AG04450 (cell line): Measurements from ENCODE around the gene BMP7. TPM values are rescaled to one million over a fixed set of nuclear protein-coding genes. Genes with fewer than 3 reads are reported as not detected.

Source experiments
- CTCF ChIA-PET: fragments of 300-600, 350-600 bp; formaldehyde crosslinking; extraction: SDS; loops from one replicate; lab custom pipeline; 2022; ENCODE audit warnings: antibody characterized with exemption, inconsistent platforms; lab: Charles Lee
- POLR2A ChIA-PET: fragments of 350-600 bp; formaldehyde crosslinking; extraction: SDS; loops from one replicate; lab custom pipeline; 2021; ENCODE audit warnings: antibody characterized with exemption, inconsistent platforms; lab: Yijun Ruan, JAX
- DNase-seq: peaks from one replicate; pipeline ENCODE4 v3.0.0-alpha.2; 2011; ENCODE audit warnings: low read depth, low spot score
- H3K27ac ChIP-seq: one replicate; pipeline ENCODE4 v1.5.1; 2012; ENCODE audit warnings: low read depth, low read length, control low read depth
- H3K27me3 ChIP-seq: one replicate; pipeline ENCODE4 v1.6.0; 2012; ENCODE audit warnings: low read length; ENCODE audit not compliant: control insufficient read depth, insufficient read depth
- H3K4me3 ChIP-seq: 2 replicates; pipeline ENCODE4 v1.5.1; 2011; ENCODE audit warnings: mild to moderate bottlenecking, low read depth, low read length, control low read depth
- H3K9me3 ChIP-seq: 2 replicates; pipeline ENCODE4 v1.5.1; 2012; ENCODE audit warnings: low read length; ENCODE audit not compliant: control insufficient read depth, insufficient read depth
- polyA plus RNA-seq: library from polyadenylated mRNA; depleted of rRNA; stranded (reverse); fragments of >200 nt; gene quantifications from 2 replicates; pipeline ENCODE4 v1.2.3, GENCODE V29; 2011
- TF ChIP-seq, protein P1 (sequence below): IDR thresholded peaks from 2 replicates; pipeline ENCODE4 v1.5.1; 2011; ENCODE audit warnings: low read depth, low read length, control low read depth, inconsistent platforms

The BMP7 gene
- polyA plus RNA-seq, 1 experiment, result not detected

DNA sequence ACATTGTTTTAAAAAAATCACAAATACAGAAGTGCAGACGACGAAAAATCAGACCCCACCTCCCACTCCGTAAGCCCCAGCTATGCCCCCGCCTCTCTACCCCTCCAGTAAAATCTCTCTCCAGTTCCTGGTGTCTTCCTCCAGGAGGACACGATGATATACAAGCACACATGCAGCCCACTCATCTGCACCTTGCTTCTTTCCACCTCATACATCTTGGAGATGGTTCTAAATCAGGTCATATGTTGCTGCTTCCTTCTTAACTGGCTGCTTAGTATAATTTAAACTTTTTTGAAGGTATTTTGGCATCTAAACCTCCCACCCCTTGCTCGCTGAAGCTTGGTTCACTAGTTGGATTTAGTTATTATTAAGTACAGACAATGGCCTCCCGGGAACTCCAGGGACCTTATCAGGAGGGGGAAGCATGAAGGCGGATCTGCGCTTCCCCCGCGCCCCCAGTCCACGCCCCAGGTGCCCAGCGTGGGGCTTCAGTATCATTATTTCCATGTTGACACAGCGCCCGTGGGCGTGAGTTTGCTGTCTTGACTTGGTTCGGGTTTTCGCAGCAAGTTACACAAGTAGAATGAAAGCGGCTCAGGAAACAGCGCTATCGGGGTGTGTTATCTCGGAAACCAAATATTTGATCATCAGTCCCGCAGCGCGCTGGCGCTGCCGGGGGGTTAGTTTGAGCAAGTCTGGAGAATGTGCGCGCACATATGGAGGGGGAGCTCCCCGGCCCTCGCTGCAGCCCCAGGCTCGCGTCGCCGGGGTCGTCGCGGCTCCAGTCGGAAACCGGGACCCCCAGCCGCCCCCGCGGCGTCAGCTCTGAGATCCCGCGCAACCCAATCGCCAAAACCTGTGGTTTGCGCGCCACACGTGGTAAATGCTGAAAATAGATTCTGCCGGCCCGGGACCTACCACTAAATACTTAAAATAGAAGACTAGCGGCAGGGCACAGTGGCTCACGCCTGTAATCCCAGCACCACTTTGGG lies 2.3 kb downstream of the BMP7 start:
- no peak overlapping the region for H3K4me3 ChIP-seq
- H3K27me3 ChIP-seq, result peaks cover 75% of the 10 kb centered on the region
- TF ChIP-seq, protein P1, sequence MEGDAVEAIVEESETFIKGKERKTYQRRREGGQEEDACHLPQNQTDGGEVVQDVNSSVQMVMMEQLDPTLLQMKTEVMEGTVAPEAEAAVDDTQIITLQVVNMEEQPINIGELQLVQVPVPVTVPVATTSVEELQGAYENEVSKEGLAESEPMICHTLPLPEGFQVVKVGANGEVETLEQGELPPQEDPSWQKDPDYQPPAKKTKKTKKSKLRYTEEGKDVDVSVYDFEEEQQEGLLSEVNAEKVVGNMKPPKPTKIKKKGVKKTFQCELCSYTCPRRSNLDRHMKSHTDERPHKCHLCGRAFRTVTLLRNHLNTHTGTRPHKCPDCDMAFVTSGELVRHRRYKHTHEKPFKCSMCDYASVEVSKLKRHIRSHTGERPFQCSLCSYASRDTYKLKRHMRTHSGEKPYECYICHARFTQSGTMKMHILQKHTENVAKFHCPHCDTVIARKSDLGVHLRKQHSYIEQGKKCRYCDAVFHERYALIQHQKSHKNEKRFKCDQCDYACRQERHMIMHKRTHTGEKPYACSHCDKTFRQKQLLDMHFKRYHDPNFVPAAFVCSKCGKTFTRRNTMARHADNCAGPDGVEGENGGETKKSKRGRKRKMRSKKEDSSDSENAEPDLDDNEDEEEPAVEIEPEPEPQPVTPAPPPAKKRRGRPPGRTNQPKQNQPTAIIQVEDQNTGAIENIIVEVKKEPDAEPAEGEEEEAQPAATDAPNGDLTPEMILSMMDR, result no peak
- CTCF ChIA-PET, result interaction anchor here (0.7 kb wide), 1 partner anchor 116 kb away, joined by 3 read pairs; no protein-coding TSS in a partner anchor
- DNase-seq, result no peak
- POLR2A ChIA-PET, result no interaction called here
- H3K9me3 ChIP-seq, result no peaks in the 10 kb centered on the region; the same call in 1 of the 2 replicates
- no peak overlapping the region for H3K27ac ChIP-seq

GRCh38 chr20:57262784-57263609 lies 3.4 kb downstream of the BMP7 start:
- no peak for DNase-seq
- Histone ChIP-seq H3K4me3 (no peak overlapping the region), H3K27ac (no peak overlapping the region), H3K9me3 (no peaks in the 10 kb centered on the region; the same call in 1 of the 2 replicates), H3K27me3 (peaks cover 81% of the 10 kb centered on the region)
- TF ChIP-seq, protein P1, result no peak
- ChIA-PET CTCF (no interaction called here), POLR2A (no interaction called here)

DNA sequence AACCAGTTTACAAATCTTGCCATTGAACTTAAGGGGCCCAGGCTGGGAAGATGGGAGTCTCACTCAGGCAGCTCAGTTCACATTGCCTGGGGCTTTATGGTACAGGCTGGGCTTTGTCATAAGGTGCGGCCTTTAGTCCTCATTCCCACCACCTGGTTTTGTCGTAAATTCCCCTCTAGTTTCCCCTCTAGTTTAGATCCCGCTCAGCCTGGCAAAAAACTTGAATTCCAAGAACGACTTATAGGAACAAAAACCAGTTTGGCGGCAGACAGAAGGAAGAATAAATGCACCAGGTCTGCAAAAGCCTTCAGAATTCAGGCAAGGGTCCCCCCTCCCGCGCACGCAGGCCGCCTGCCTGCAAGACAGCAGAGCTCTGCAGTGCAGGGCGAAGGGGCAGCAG lies 4.1 kb downstream of the BMP7 start:
- Histone ChIP-seq H3K9me3 (no peaks in the 10 kb centered on the region; the same call in 1 of the 2 replicates), H3K4me3 (no peak overlapping the region), H3K27me3 (peaks cover 74% of the 10 kb centered on the region), H3K27ac (no peak overlapping the region)
- ChIA-PET CTCF (interaction anchor here (0.6 kb wide), 1 partner anchor 166 kb away, joined by 3 read pairs; no protein-coding TSS in a partner anchor), POLR2A (no interaction called here)
- TF ChIP-seq, protein P1, result no peak
- DNase-seq, result no peak

- no peak overlapping the region for H3K4me3 ChIP-seq
- no peak for DNase-seq
- no peaks in the 10 kb centered on the region; the same call in 1 of the 2 replicates for H3K9me3 ChIP-seq
- CTCF ChIA-PET, result interaction anchor here (0.6 kb wide), 1 partner anchor 166 kb away, joined by 3 read pairs; no protein-coding TSS in a partner anchor
- TF ChIP-seq, protein P1, result no peak
- POLR2A ChIA-PET, result no interaction called here
- no peak overlapping the region for H3K27ac ChIP-seq
- H3K27me3 ChIP-seq, result peaks cover 68% of the 10 kb centered on the region
Observed at GRCh38 chr20:57261457-57262251, 4.8 kb downstream of the BMP7 start.
